Measurements from ENCODE around the gene ST3GAL2.

GRCh38 chr16:70418274-70418992 lies 20.5 kb downstream of the ST3GAL2 start:
- TF ChIP-seq, protein P1, sequence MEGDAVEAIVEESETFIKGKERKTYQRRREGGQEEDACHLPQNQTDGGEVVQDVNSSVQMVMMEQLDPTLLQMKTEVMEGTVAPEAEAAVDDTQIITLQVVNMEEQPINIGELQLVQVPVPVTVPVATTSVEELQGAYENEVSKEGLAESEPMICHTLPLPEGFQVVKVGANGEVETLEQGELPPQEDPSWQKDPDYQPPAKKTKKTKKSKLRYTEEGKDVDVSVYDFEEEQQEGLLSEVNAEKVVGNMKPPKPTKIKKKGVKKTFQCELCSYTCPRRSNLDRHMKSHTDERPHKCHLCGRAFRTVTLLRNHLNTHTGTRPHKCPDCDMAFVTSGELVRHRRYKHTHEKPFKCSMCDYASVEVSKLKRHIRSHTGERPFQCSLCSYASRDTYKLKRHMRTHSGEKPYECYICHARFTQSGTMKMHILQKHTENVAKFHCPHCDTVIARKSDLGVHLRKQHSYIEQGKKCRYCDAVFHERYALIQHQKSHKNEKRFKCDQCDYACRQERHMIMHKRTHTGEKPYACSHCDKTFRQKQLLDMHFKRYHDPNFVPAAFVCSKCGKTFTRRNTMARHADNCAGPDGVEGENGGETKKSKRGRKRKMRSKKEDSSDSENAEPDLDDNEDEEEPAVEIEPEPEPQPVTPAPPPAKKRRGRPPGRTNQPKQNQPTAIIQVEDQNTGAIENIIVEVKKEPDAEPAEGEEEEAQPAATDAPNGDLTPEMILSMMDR (IDR thresholded peaks at IDR 0.05): no peak
- TF ChIP-seq POLR2A (IDR thresholded peaks at IDR 0.05): no peak
